AG04450 (cell line): Measurements from ENCODE around the gene LRRC49. TPM values are rescaled to one million over a fixed set of nuclear protein-coding genes. Genes with fewer than 3 reads are reported as not detected.

Experiments used
- CTCF ChIA-PET: fragments of 300-600, 350-600 bp; formaldehyde crosslinking; extraction: SDS; loops from one replicate; lab custom pipeline; 2022; ENCODE audit warnings: antibody characterized with exemption, inconsistent platforms; lab: Charles Lee
- POLR2A ChIA-PET: fragments of 350-600 bp; formaldehyde crosslinking; extraction: SDS; loops from one replicate; lab custom pipeline; 2021; ENCODE audit warnings: antibody characterized with exemption, inconsistent platforms; lab: Yijun Ruan, JAX
- DNase-seq: peaks from one replicate; pipeline ENCODE4 v3.0.0-alpha.2; 2011; ENCODE audit warnings: low read depth, low spot score
- H3K27ac ChIP-seq: one replicate; pipeline ENCODE4 v1.5.1; 2012; ENCODE audit warnings: low read depth, low read length, control low read depth
- H3K27me3 ChIP-seq: one replicate; pipeline ENCODE4 v1.6.0; 2012; ENCODE audit warnings: low read length; ENCODE audit not compliant: control insufficient read depth, insufficient read depth
- H3K4me3 ChIP-seq: 2 replicates; pipeline ENCODE4 v1.5.1; 2011; ENCODE audit warnings: mild to moderate bottlenecking, low read depth, low read length, control low read depth
- H3K9me3 ChIP-seq: 2 replicates; pipeline ENCODE4 v1.5.1; 2012; ENCODE audit warnings: low read length; ENCODE audit not compliant: control insufficient read depth, insufficient read depth
- polyA plus RNA-seq: library from polyadenylated mRNA; depleted of rRNA; stranded (reverse); fragments of >200 nt; gene quantifications from 2 replicates; pipeline ENCODE4 v1.2.3, GENCODE V29; 2011
- TF ChIP-seq, protein P1 (sequence below): IDR thresholded peaks from 2 replicates; pipeline ENCODE4 v1.5.1; 2011; ENCODE audit warnings: low read depth, low read length, control low read depth, inconsistent platforms

The LRRC49 gene
- polyA plus RNA-seq, 1 experiment = 25.0 TPM

DNA sequence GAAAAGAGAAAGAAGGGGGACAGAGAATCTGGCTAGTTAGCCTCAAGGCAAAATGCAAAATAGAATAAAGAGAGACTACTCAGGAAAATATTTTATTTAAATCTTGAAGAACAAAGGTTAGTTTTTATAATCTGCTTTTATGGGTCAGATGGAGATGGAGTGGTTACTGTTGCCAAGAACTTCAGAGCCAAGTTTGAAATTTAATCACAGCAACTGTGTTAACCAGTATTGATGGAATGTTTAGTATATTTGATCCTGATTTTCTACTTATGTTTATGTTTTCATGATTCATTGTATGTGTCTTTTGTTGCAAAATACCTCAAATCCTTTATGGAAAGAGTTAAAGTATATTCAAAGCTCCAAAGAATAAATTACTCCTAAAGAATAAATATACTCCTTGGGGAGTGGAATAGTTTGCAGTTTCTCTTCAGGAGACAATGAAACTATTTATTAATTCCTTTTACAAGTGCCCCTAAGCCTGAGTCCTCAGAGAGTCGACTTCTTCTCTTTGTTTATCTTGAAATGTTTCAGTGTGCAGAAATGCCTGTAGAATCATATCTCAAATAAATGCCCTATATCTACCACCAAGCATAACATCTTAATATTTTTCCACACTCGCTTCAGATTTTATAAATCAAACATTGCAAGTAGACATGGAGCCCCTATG lies 161.8 kb downstream of the LRRC49 start:
- ChIA-PET POLR2A (no interaction called here), CTCF (no interaction called here)
- Histone ChIP-seq H3K27me3 (no peaks in the 10 kb centered on the region), H3K9me3 (peaks cover 3% of the 10 kb centered on the region; the same call in 1 of the 2 replicates), H3K27ac (no peak overlapping the region), H3K4me3 (no peak overlapping the region)
- DNase-seq = no peak
- TF ChIP-seq, protein P1, sequence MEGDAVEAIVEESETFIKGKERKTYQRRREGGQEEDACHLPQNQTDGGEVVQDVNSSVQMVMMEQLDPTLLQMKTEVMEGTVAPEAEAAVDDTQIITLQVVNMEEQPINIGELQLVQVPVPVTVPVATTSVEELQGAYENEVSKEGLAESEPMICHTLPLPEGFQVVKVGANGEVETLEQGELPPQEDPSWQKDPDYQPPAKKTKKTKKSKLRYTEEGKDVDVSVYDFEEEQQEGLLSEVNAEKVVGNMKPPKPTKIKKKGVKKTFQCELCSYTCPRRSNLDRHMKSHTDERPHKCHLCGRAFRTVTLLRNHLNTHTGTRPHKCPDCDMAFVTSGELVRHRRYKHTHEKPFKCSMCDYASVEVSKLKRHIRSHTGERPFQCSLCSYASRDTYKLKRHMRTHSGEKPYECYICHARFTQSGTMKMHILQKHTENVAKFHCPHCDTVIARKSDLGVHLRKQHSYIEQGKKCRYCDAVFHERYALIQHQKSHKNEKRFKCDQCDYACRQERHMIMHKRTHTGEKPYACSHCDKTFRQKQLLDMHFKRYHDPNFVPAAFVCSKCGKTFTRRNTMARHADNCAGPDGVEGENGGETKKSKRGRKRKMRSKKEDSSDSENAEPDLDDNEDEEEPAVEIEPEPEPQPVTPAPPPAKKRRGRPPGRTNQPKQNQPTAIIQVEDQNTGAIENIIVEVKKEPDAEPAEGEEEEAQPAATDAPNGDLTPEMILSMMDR = no peak

- DNase-seq = no peak
- TF ChIP-seq, protein P1 = no peak
- H3K27me3 ChIP-seq = no peaks in the 10 kb centered on the region
- no peak overlapping the region for H3K27ac ChIP-seq
- ChIA-PET CTCF (interaction anchor here (0.7 kb wide), 1 partner anchor 430 kb away, joined by 3 read pairs; no protein-coding TSS in a partner anchor), POLR2A (interaction anchor here (0.7 kb wide), 1 partner anchor 321 kb away, joined by 13 read pairs; no protein-coding TSS in a partner anchor)
- H3K4me3 ChIP-seq = no peak overlapping the region
- H3K9me3 ChIP-seq = peaks cover 3% of the 10 kb centered on the region; the same call in 1 of the 2 replicates
These were observed 162.8 kb downstream of the LRRC49 start for GRCh38 chr15:71055461-71055860.

GRCh38 chr15:71056111-71056510 lies 163.5 kb downstream of the LRRC49 start:
- ChIA-PET CTCF (no interaction called here), POLR2A (no interaction called here)
- Histone ChIP-seq H3K27ac (no peak overlapping the region), H3K27me3 (no peaks in the 10 kb centered on the region), H3K4me3 (no peak overlapping the region), H3K9me3 (peaks cover 3% of the 10 kb centered on the region; the same call in 1 of the 2 replicates)
- TF ChIP-seq, protein P1 = no peak
- no peak for DNase-seq

GRCh38 chr15:71057143-71057542 lies 164.5 kb downstream of the LRRC49 start:
- TF ChIP-seq, protein P1 = no peak
- no peak overlapping the region for H3K4me3 ChIP-seq
- POLR2A ChIA-PET = no interaction called here
- no peak for DNase-seq
- H3K9me3 ChIP-seq = peaks cover 3% of the 10 kb centered on the region; the same call in 1 of the 2 replicates
- no peaks in the 10 kb centered on the region for H3K27me3 ChIP-seq
- CTCF ChIA-PET = no interaction called here
- H3K27ac ChIP-seq = no peak overlapping the region

DNA sequence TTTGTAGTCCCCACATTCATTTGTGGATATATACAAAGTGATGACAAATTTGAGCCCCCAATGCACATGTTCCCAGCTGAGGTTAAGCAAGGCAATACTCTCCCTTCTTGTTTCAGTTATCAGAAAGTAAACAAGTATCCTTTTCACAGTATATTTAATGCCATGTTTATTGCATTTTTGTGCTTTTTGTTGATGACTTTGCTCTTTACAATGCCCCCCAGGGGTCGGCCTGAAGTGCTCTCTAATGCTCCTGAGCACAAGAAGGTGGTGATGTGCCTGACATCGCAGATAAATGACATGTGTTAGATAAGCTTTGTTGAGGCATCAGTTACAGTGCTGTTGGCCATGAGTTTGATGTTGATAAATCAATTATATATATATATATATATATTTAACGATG lies 165.0 kb downstream of the LRRC49 start:
- no peak overlapping the region for H3K27ac ChIP-seq
- ChIA-PET POLR2A (no interaction called here), CTCF (no interaction called here)
- no peak for DNase-seq
- TF ChIP-seq, protein P1 = no peak
- H3K9me3 ChIP-seq = peaks cover 3% of the 10 kb centered on the region; the same call in 1 of the 2 replicates
- H3K4me3 ChIP-seq = no peak overlapping the region
- no peaks in the 10 kb centered on the region for H3K27me3 ChIP-seq
